AG04449 (cell line): ENCODE results near the gene COX6B2.

ENCODE experiments used
- CTCF ChIA-PET: fragments of 350-600 bp; formaldehyde crosslinking; extraction: SDS; loops from one replicate; lab custom pipeline; 2021; ENCODE audit warnings: antibody characterized with exemption; lab: Yijun Ruan, JAX
- POLR2A ChIA-PET: fragments of 400-600, 350-600 bp; formaldehyde crosslinking; extraction: SDS; loops from one replicate; lab custom pipeline; 2020; ENCODE audit warnings: antibody characterized with exemption, inconsistent platforms; lab: Yijun Ruan, JAX
- DNase-seq: peaks from one replicate; pipeline ENCODE4 v3.0.0-alpha.2; 2010; ENCODE audit warnings: low read depth, low spot score
- H3K4me3 ChIP-seq: 2 replicates; pipeline ENCODE4 v1.5.1; 2011; ENCODE audit warnings: low read depth, mild to moderate bottlenecking, control low read depth, low read length
- TF ChIP-seq, protein P1 (sequence below): IDR thresholded peaks from one replicate; pipeline ENCODE4 v1.5.1; 2011; ENCODE audit warnings: mild to moderate bottlenecking, moderate library complexity, low read length, control low read depth, inconsistent platforms; ENCODE audit not compliant: insufficient read depth; ENCODE audit errors: missing control alignments

COX6B2 gene

DNA sequence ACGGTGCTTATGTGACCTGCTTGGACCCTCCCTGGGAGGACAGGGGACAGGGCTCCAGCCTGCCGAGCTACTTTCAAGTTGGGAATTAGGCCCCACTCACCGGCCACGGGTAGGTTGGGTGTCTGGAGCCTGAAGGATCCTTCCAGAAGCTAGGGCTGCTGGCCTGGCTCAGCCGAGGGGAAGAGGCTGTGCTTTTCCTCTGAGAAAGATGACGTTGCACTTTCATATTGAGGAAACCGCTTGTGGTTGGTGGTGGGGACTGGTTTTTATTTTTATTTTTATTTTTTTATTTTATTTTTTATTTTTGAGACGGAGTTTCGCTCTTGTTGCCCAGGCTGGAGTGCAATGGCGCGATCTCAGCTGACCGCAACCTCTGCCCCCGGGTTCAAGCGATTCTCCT is 29.3 kb downstream of the COX6B2 start, which contains the start of gene TMEM150B:
Gene TMEM150B, minus strand, starts transcription at position 170 of the 400 bp plus-strand sequence. CDS start 4,305 bp downstream, outside the sequence.
- ChIA-PET POLR2A (no interaction called here), CTCF (interaction anchor here (0.9 to 14.1 kb wide), 2 partner anchors 22 to 32 kb away, joined by 5 to 135 read pairs; no protein-coding TSS in a partner anchor)
- no peak for DNase-seq
- TF ChIP-seq, protein P1, sequence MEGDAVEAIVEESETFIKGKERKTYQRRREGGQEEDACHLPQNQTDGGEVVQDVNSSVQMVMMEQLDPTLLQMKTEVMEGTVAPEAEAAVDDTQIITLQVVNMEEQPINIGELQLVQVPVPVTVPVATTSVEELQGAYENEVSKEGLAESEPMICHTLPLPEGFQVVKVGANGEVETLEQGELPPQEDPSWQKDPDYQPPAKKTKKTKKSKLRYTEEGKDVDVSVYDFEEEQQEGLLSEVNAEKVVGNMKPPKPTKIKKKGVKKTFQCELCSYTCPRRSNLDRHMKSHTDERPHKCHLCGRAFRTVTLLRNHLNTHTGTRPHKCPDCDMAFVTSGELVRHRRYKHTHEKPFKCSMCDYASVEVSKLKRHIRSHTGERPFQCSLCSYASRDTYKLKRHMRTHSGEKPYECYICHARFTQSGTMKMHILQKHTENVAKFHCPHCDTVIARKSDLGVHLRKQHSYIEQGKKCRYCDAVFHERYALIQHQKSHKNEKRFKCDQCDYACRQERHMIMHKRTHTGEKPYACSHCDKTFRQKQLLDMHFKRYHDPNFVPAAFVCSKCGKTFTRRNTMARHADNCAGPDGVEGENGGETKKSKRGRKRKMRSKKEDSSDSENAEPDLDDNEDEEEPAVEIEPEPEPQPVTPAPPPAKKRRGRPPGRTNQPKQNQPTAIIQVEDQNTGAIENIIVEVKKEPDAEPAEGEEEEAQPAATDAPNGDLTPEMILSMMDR = no peak
- H3K4me3 ChIP-seq = no peak within 1 kb of the TSS

DNA sequence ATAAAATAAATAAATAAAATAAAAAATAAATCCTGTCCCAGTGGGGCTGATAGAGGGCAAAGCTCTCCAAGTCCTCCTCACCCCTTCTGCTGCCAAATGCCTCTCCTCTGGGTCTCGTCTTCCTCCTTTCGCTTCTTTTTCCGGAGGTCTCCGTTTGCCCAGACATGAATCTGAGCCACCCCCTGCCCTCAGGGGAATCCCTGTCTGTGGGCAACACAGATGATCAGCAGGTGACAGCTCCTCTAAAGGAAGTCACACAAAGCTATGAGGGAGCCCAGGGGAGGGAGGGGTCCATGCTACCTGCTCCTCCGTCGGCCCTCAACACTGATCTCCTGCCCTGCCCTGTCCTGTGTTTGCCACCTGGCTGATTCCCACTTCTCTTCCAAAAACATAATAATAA is 29.9 kb downstream of the COX6B2 start:
- POLR2A ChIA-PET = no interaction called here
- TF ChIP-seq, protein P1 = no peak
- no peak for DNase-seq
- no peak overlapping the region for H3K4me3 ChIP-seq
- CTCF ChIA-PET = interaction anchor here (0.9 to 14.1 kb wide), 3 partner anchors 10 to 32 kb away, joined by 3 to 135 read pairs (median 5); no protein-coding TSS in a partner anchor

DNA sequence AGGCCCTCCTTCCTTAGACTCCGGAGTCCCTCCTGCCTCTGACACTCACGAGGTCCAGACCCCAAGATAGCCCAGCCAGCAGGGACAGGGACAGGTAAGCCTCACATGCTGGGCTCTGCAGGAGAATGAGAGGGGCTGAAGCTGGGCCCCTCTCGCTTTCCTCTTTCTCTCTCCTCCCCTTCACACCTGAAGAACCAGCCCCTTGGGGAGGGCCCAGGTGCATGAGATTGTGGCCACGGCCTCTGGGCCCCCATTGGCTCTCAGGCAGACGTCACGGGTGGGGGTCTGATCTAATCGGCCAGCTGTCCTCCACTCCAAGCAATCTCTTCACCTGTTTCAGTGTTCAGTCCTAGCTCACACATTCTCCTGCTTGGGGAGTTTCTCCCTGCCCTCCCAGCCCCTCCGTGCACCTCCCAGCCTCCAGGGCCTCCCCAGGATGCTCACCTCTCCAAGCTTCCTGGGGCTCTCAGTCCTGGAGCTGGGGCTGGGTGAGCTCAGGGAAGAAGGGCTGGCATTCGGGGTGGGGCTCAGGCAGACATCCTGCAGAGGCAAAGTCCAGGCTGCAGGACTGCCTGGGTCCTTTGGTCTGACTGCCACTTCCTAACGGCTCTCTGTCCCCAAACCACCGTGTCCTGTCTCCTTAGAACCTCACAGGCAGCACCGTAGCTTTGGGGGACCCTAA is 32.2 kb downstream of the COX6B2 start:
- ChIA-PET POLR2A (interaction anchor here (0.7 kb wide), 2 partner anchors 63 to 86 kb away, joined by 3 read pairs; partner anchors contain the start of gene UBE2S), CTCF (interaction anchor here (1.3 to 14.1 kb wide), 4 partner anchors 10 to 61 kb away, joined by 3 to 135 read pairs (median 5); partner anchors contain the start of gene TMEM238)
- H3K4me3 ChIP-seq = no peak overlapping the region
- DNase-seq = no peak
- TF ChIP-seq, protein P1 = no peak

DNA sequence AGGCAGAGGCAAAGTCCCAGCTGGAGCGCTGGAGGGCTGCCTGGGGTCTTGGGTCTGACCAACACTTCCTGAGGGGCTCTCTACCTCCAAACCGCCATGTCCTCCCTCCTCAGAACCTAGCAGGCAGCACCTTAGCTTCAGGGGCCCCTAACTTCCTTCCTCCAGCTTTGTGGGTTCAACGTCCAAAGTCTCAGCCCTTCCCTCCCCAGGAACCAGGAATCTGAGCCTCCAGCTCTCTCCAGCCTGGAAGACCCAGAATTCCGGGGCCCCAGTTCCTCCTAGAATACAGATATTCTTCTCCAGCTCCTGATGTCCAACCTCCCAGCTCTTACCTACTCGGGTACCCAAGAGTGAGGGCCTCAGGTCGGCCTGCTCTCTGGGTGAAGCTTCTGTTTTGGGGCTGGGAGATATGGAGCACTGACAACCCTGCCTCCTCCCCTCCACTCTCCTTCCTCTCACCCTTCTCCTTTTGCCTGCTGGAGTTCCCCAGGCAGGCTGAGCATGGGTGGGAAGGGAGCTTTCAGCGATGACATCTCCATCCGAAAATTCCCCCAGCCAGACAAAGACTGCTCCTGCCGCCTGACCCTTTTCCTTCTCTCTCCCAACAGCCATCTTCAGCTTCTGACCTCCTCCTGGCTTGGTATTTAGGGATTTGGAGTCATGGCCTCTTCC is 32.9 kb downstream of the COX6B2 start:
- TF ChIP-seq, protein P1 = no peak
- no peak overlapping the region for H3K4me3 ChIP-seq
- CTCF ChIA-PET = interaction anchor here (1.3 to 14.1 kb wide), 4 partner anchors 11 to 62 kb away, joined by 3 to 135 read pairs (median 5); partner anchors contain the start of gene TMEM238
- POLR2A ChIA-PET = interaction anchor here (0.7 kb wide), 1 partner anchor 62 kb away, joined by 3 read pairs; no protein-coding TSS in a partner anchor
- no peak for DNase-seq

DNA sequence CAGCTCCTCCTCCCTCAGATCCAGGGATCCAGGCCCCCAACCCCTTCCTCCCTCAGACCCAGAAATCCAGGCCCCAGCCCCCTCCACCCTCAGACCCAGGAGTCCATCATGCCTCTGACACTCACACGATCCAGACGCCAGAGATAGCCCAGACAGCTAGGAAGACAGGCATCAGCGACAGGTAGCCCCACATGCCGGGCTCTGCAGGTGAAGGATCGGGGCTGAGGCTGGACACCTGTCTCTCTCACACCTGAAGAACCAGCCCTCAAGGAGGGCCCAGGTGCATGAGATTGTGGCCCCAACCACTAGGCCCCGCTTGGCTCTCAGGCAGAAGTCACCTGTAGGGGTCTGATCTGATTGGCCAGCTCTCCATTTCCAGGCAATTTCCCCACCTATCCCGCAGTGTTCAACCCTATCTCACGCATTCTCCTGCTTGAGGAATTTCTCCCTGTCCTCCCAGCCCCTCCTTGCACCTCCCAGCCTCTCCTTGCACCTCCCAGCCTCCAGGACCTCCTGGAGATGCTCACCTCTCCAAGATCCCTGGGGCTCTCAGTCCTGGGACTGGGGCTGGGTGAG is 33.6 kb downstream of the COX6B2 start:
- H3K4me3 ChIP-seq = no peak overlapping the region
- TF ChIP-seq, protein P1 = no peak
- CTCF ChIA-PET = interaction anchor here (1.3 to 14.1 kb wide), 6 partner anchors 17 to 147 kb away, joined by 3 to 135 read pairs (median 4); partner anchors contain the start of gene TMEM238
- no peak for DNase-seq
- POLR2A ChIA-PET = no interaction called here
